C1 segment of cervical spinal cord (tissue), 14 donors: Measurements from ENCODE around the gene AVP.
"Not testable (repeated sequence)": the region's sequence is repeated elsewhere in the genome, so short reads cannot be mapped to it uniquely, and the experiment has no call there.

ENCODE experiments used
- DNase-seq, 14 donors: peaks; one replicate each; lab custom pipeline; 2025; lab: John Stamatoyannopoulos, UW

AVP gene

DNA sequence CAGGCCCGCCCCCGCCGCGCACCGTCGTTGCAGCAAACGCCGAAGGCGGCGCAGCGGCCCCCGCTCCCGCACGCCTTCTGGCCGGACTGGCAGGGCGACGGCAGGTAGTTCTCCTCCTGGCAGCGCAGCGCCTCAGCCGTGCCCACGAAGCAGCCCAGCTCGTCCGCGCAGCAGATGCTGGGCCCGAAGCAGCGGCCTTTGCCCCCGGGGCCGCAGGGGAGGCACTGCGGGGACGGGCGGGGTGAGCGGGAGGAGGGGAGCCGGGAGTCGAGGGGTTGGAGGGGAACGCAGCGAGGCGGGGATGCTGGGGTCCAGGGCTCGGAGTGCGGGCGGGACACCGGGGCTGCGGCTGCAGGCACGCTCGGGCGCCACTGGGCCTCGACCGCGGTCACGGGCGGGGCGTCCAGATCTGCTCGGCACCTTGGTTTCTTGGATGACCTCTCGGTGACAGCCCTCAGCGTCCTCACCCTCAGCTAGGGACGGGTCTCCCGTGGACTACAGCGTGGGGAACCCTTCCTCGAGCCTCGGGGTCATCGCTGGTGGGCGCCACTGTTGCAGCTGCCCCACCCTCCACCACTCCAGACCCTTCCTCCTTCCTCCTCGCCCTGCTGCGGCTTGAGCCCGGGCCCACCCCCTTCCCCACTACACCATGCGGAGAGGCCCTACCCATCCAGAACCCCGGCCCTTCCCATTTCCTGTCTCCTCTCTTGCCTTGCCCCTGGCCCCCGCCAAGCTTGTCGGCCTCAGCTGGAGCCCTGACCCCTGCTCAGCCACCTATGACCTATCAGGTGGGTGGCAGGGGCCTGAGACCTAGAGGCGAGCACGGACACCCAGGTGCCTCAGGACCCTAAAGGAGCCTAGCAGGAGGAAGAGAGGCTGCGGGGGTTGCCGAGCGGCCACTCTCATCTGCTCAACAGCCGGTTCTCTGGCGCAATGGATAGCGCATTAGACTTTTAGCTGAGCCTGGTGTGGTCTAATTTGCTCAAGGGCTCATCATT is 1.3 kb downstream of the AVP start:
- DNase-seq, result no peak

DNA sequence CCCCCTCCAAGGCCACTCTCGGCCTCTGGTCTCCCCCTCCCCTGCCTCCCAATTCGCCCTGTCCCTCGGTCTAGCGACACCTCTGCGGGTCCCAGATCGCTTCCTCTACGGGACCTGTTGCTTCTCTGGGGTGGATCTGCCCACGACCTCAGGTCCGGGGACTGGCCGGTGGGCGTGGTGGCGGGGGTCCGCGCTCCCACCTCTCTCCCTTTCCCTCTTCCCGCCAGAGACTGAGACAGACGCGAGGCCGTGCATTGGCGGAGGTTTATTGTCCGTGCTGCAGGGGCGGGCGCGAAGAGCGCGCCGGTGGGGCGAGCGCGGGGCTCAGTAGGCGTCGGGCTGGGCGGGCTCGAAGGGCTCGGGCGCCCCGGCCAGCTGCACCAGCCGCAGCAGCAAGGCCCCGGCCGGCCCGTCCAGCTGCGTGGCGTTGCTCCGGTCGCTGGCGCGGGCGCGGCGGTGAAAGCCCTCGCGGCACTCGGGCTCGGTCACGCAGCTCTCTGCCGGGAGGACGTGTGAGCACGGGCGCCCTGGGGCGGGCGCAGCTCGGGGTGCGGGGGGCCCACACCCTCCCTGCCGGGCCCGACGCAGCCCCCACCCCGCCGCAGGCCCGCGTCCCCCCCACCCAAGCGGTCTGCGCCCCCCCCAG is 2.1 kb downstream of the AVP start:
- DNase-seq, result no peak

DNA sequence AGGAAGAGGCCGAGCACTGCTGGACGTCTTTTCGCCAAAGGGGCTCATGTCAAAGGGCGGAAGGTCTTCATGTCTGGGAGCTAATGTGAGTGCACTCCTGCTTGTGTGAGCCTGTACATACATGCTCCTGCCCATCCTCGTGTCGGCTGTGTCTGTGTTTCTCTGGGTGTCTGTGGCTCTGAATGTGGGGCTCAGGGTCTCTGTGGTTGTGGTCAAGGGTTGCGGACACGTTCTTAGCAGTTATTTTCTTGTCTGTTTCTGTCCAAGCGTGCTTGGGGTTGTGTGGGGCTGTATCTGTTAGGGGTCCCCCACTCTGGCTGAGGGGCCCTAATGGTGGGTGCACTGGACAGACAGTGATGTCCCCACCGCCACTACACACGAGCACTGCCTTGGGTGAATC is 2.9 kb downstream of the AVP start:
- no peak for DNase-seq

GRCh38 chr20:3080939-3081388 is 3.6 kb downstream of the AVP start:
- DNase-seq, result peak in 7 of 14 donors; percentile 10 to 77 (median 16)

DNA sequence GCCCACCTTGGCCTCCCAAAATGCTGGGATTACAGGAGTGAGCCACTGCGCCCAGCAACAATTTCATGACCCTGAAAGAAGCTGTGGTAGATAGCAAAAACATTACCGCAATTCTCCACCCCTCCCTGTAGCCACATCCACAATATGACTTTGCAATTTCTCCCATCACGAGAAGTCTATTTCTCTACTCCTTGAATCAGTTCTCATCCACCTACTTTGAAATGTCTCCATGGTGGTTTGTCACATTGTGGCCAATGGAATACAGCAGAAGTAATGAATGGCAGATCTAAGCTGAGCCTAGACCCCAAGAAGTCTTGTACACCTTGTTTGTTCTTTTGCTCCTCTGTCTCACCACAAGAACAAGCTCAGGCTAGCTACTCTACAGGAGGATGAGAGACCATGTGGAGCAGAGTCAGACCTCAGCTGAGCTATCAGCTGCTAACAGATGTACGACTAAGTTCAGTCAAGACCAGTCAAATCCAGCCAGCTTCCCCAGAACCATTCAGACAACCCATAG is 6.8 kb downstream of the AVP start:
- DNase-seq, result no peak

GRCh38 chr20:3075315-3075714 is 9.2 kb downstream of the AVP start:
- DNase-seq, result not testable (repeated sequence)

- no peak for DNase-seq
Observed at GRCh38 chr20:3074812-3075211, 9.7 kb downstream of the AVP start.

GRCh38 chr20:3073251-3073643 is 11.3 kb downstream of the AVP start:
- not testable (repeated sequence) for DNase-seq

DNA sequence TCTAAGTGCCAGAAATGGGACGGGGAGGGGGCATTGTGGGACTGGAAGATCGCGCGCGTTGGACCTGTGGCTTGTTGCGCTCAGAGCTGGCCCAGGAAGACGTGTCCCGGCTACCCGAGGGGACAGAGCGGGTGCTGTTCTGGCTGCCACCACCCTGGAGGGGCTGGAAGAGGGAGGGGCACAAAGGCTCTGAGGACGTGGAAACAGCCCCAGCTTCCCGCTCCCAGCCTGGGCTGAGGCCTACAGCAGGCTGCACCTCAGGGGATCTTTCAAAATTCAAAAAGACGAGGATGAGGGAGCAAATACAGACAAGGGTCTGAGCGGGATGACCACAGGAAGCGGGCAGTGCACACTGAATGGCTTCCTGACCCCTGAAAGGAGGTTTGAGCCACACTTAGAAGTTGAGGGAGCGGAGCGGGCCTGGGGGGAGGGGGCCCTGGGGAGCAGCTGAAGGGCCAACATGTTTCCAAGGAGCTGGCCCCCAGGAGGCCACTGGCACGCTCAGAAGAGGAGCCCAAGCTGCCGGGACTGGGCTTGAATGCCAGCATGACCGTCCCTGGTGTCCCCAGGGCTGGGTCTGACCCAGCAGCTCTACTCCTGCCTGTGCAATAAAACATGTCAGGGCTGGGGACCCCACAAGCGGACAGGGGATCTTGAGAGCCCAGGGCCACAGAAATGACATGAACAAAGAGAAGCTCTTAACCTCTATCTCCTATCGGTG is 11.8 kb downstream of the AVP start:
- no peak for DNase-seq

- no peak for DNase-seq
Observed at GRCh38 chr20:3071610-3072529, 12.7 kb downstream of the AVP start, which contains the start of gene OXT. Gene OXT (plus strand): TSS chr20:3071620. CDS start chr20:3071656, 36 bp downstream.

DNA sequence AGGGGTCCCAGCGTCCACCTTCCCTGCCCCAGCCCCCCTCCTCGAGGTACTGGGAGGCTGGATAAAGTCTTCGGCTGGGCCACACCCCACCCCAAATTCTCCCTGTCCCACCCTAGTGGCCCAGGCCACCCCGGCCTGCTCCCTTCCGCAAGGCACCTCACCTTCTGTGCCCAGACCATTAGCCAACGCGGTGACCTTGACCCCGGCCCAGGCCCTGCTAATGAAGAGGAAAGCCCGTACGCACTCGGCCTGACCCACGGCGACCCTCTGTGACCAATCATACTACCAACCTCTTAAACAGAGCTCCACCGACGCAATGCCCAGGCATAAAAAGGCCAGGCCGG is 13.3 kb downstream of the AVP start:
- no peak for DNase-seq

GRCh38 chr20:3070725-3071124 is 13.8 kb downstream of the AVP start:
- no peak for DNase-seq

DNA sequence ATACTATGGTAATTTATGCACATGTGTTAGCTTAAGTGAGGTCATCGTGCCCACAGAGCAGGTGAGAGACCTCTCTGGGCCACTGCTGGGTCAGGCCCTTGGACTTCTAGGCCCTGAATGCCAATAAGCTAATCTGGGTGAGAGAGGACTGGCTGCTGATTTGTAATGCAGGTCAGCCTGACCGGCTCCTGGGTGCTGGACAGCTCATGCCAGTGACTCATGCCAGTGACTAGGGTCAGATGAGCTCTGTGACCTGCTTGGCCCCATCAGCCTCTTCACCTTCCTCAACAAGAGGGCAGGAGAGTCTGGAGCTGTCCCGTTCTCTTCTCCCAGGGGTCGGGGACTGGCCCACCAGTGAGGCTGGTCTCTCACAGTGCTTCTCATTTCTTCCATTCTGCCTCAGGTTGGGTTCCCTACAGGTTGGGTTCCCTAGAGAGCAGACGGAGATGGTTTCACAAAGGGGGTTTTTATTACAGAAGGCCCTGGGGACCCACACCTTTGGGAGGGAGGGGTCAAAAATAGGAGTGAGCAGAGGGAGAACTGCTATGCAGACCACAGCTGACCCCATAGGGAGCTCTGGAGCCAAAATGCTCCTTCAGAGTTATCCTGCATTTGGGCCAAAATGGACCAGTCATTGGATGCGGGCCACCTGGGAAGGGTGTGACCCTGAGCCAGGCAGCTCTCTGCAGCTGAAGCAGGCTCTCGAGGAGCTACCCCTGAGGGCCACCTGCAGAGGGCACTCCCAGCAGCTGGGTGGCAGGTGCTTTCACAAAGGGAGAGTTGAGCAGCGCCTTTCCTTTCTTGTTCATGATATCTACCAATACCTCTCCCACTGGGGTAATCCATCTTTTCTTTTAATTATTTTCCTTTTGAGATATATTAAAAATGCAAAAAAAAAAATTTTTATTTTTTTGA is 15.3 kb downstream of the AVP start:
- no peak for DNase-seq

- no peak for DNase-seq
Observed at GRCh38 chr20:3068075-3068474, 16.4 kb downstream of the AVP start.

- no peak for DNase-seq
Observed at GRCh38 chr20:3067139-3068014, 17.1 kb downstream of the AVP start.

- DNase-seq, result not testable (repeated sequence)
Observed at GRCh38 chr20:3064119-3064518, 20.4 kb downstream of the AVP start.

GRCh38 chr20:3059489-3059888 is 25.0 kb downstream of the AVP start:
- no peak for DNase-seq

DNA sequence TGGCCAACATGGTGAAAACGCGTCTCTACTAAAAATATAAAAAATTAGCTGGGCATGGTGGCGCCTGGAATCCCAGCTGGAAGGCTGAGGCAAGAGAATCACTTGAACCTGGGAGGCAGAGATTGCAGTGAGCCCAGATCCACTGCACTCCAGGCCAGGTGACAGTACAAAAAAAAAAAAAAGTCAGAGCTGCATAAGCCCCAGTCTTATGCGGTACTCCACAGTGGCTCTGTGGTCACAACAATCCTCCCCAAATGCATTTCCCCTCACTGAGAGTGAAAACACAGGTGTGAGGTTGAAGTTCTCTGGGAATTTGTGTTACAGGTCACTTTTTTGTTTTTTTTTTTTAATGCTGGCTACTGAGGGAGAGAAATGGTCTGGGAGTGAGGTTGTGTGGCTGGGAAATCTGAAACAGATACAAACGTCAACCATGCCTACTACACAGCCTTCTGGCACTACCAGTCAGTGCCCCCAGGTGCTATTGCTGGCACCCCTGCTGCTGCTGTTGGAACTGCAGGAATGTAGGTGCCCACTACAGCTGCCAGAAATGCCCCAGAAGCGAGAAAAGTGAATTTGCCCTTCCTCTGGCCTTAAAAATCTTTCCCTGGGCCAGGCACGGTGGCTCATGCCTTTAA is 33.0 kb downstream of the AVP start:
- no peak for DNase-seq
